Stimulated activated CD4-positive, alpha-beta T cell treated with anti-CD3 and anti-CD28 coated beads, Interleukin-12 subunit alpha, Interleukin-12 subunit beta, amount 100 ng/mL, for 24 hours (primary cell): ENCODE measurements around the gene LRCH4.
"Not testable (repeated sequence)": the region's sequence is repeated elsewhere in the genome, so short reads cannot be mapped to it uniquely, and the experiment has no call there.

Source experiments
- DNase-seq, 2 experiments: peaks; one replicate each; pipeline ENCODE4 v3.0.0-alpha.2; 2020; ENCODE audit warnings: low read depth in 2 of 2

The LRCH4 gene

GRCh38 chr7:100544967-100545359 is 41.0 kb downstream of the LRCH4 start:
- DNase-seq: no peak

- DNase-seq: no peak
Measured at GRCh38 chr7:100544386-100544785, 41.5 kb downstream of the LRCH4 start.

GRCh38 chr7:100543586-100543985 is 42.3 kb downstream of the LRCH4 start:
- no peak for DNase-seq

- not testable (repeated sequence) for DNase-seq
Measured at GRCh38 chr7:100541309-100541708, 44.6 kb downstream of the LRCH4 start.

- no peak for DNase-seq
Measured at GRCh38 chr7:100540073-100540723, 45.7 kb downstream of the LRCH4 start.

GRCh38 chr7:100539436-100540006 is 46.4 kb downstream of the LRCH4 start:
- no peak for DNase-seq

GRCh38 chr7:100538654-100539435 is 47.1 kb downstream of the LRCH4 start, which contains the start of gene AGFG2:
TSS of gene AGFG2 (plus strand) at chr7:100539203. CDS start at chr7:100539347, 144 bp downstream.
- DNase-seq: peak; percentile 100

GRCh38 chr7:100538348-100538653 is 47.6 kb downstream of the LRCH4 start:
- DNase-seq: no peak

- DNase-seq: not testable (repeated sequence)
Measured at GRCh38 chr7:100536695-100537094, 49.2 kb downstream of the LRCH4 start.

- DNase-seq: not testable (repeated sequence)
Measured at GRCh38 chr7:100535982-100536381, 49.9 kb downstream of the LRCH4 start.

- DNase-seq: no peak
Measured at GRCh38 chr7:100532165-100533022, 53.5 kb downstream of the LRCH4 start.

GRCh38 chr7:100528108-100528866 is 57.6 kb downstream of the LRCH4 start:
- DNase-seq: not testable (repeated sequence)
